Ammon's horn (tissue), 1 donor: ENCODE measurements around the gene SNAP25.
A peak's percentile ranks its signal among the peaks of the same experiment; 100 is the strongest.

ENCODE experiments used
- DNase-seq: peaks from one replicate; pipeline ENCODE4 v3.0.0-alpha.2; 2016; ENCODE audit warnings: low spot score

The SNAP25 gene

GRCh38 chr20:10218536-10219451 lies at the start of gene SNAP25:
SNAP25 (plus strand) TSS chr20:10218830; CDS start chr20:10275492, 56,662 bp downstream.
- DNase-seq, result peak; percentile 92

GRCh38 chr20:10169752-10170151 lies 48.9 kb upstream of the SNAP25 start:
- DNase-seq, result no peak

GRCh38 chr20:10170261-10170660 lies 48.4 kb upstream of the SNAP25 start:
- no peak for DNase-seq

GRCh38 chr20:10171864-10172751 lies 46.5 kb upstream of the SNAP25 start:
- peak; percentile 73 for DNase-seq

GRCh38 chr20:10172998-10173655 lies 45.5 kb upstream of the SNAP25 start:
- DNase-seq, result peak; percentile 64

GRCh38 chr20:10174400-10174799 lies 44.2 kb upstream of the SNAP25 start:
- no peak for DNase-seq

- DNase-seq, result no peak
These were observed 41.3 kb upstream of the SNAP25 start for GRCh38 chr20:10177326-10177725.

- DNase-seq, result no peak
These were observed 40.5 kb upstream of the SNAP25 start for GRCh38 chr20:10178091-10178490.

- DNase-seq, result no peak
These were observed 39.8 kb upstream of the SNAP25 start for GRCh38 chr20:10178727-10179313.

GRCh38 chr20:10179574-10180298 lies 38.9 kb upstream of the SNAP25 start:
- no peak for DNase-seq

- DNase-seq, result no peak
These were observed 37.9 kb upstream of the SNAP25 start for GRCh38 chr20:10180651-10181235.

- peak; percentile 63 for DNase-seq
These were observed 32.7 kb upstream of the SNAP25 start for GRCh38 chr20:10185741-10186558.

GRCh38 chr20:10190456-10190855 lies 28.2 kb upstream of the SNAP25 start:
- no peak for DNase-seq

- no peak for DNase-seq
These were observed 26.5 kb upstream of the SNAP25 start for GRCh38 chr20:10192171-10192570.

- DNase-seq, result no peak
These were observed 24.5 kb upstream of the SNAP25 start for GRCh38 chr20:10194166-10194565.

- DNase-seq, result no peak
These were observed 18.3 kb upstream of the SNAP25 start for GRCh38 chr20:10200330-10200729.

GRCh38 chr20:10201321-10201870 lies 17.2 kb upstream of the SNAP25 start:
- no peak for DNase-seq

- DNase-seq, result no peak
These were observed 9.5 kb upstream of the SNAP25 start for GRCh38 chr20:10209091-10209490.

GRCh38 chr20:10213526-10213925 lies 5.1 kb upstream of the SNAP25 start:
- no peak for DNase-seq
